ENCODE data around the gene DIAPH1.
A peak's percentile ranks its signal among the peaks of the same experiment; 100 is the strongest.

DIAPH1 gene

GRCh38 chr5:141639357-141640050 is 20.7 kb upstream of the DIAPH1 start:
- no peak for DNase-seq (ENCODE audit: low read depth)

GRCh38 chr5:141638771-141639170 is 20.0 kb upstream of the DIAPH1 start:
- no peak for DNase-seq (ENCODE audit: low read depth)

GRCh38 chr5:141637767-141638419 is 19.1 kb upstream of the DIAPH1 start:
- peak; percentile 57 for DNase-seq (ENCODE audit: low read depth)

- no peak for DNase-seq (ENCODE audit: low read depth)
These were observed 18.4 kb upstream of the DIAPH1 start for GRCh38 chr5:141637123-141637766.

- DNase-seq (ENCODE audit: low read depth) = peak; percentile 88
These were observed 17.8 kb upstream of the DIAPH1 start, which contains the start of the genes HDAC3 and RELL2 for GRCh38 chr5:141636413-141637122. TSS of gene HDAC3 (minus strand) at chr5:141636849. CDS start at chr5:141636790, 59 bp downstream. TSS of gene RELL2 (plus strand) at chr5:141636997. CDS start at chr5:141638226, 1,229 bp downstream.

GRCh38 chr5:141636106-141636412 is 17.3 kb upstream of the DIAPH1 start:
- no peak for DNase-seq (ENCODE audit: low read depth)

- DNase-seq (ENCODE audit: low read depth) = no peak
These were observed 16.8 kb upstream of the DIAPH1 start for GRCh38 chr5:141635646-141636045.

- DNase-seq (ENCODE audit: low read depth) = no peak
These were observed 15.9 kb upstream of the DIAPH1 start for GRCh38 chr5:141634720-141635119.

- no peak for DNase-seq (ENCODE audit: low read depth)
These were observed 15.2 kb upstream of the DIAPH1 start for GRCh38 chr5:141633871-141634561.

GRCh38 chr5:141632650-141633049 is 13.8 kb upstream of the DIAPH1 start:
- DNase-seq (ENCODE audit: low read depth) = no peak

- no peak for DNase-seq (ENCODE audit: low read depth)
These were observed 11.9 kb upstream of the DIAPH1 start for GRCh38 chr5:141630570-141631140.

- peak; percentile 32 for DNase-seq (ENCODE audit: low read depth)
These were observed 9.5 kb upstream of the DIAPH1 start for GRCh38 chr5:141628175-141628788.

- no peak for DNase-seq (ENCODE audit: low read depth)
These were observed 4.8 kb upstream of the DIAPH1 start for GRCh38 chr5:141623611-141624010.

GRCh38 chr5:141623186-141623585 is 4.4 kb upstream of the DIAPH1 start:
- no peak for DNase-seq (ENCODE audit: low read depth)

- no peak for DNase-seq (ENCODE audit: low read depth)
These were observed 583 bp downstream of the DIAPH1 start for GRCh38 chr5:141618030-141618803.

- no peak for DNase-seq (ENCODE audit: low read depth)
These were observed 1.1 kb downstream of the DIAPH1 start for GRCh38 chr5:141617682-141618029.

GRCh38 chr5:141617128-141617527 is 1.7 kb downstream of the DIAPH1 start:
- DNase-seq (ENCODE audit: low read depth) = peak; percentile 58

- no peak for DNase-seq (ENCODE audit: low read depth)
These were observed 2.6 kb downstream of the DIAPH1 start for GRCh38 chr5:141615991-141616720.

- no peak for DNase-seq (ENCODE audit: low read depth)
These were observed 5.5 kb downstream of the DIAPH1 start for GRCh38 chr5:141613344-141613743.

- peak; percentile 50 for DNase-seq (ENCODE audit: low read depth)
These were observed 7.5 kb downstream of the DIAPH1 start for GRCh38 chr5:141611289-141611688.

Data from iris pigment epithelial cell (primary cell).